ENCODE measurements around the gene GTPBP1. TPM values are rescaled to one million over a fixed set of nuclear protein-coding genes. Genes with fewer than 3 reads are reported as not detected.

GTPBP1 gene
- total RNA-seq, 1 experiment from 2014 or later: 108 TPM

GRCh38 chr22:38735126-38735464 lies 29.4 kb downstream of the GTPBP1 start:
- no peak for TF ChIP-seq CTCF (conservative IDR thresholded peaks at IDR 0.05)

More at GRCh38 chr22:38735126-38735464, 29.4 kb downstream of the GTPBP1 start:
- Histone ChIP-seq H2BK120ac (ENCODE audit: low read depth, low read length, poor library complexity, severe bottlenecking) (no peak overlapping the region), H2BK12ac (ENCODE audit: insufficient read length, low read depth, low read length) (no peak overlapping the region), H3K14ac (ENCODE audit: insufficient read depth, low read length) (no peak overlapping the region), H4K20me1 (ENCODE audit: control insufficient read depth, insufficient read depth, insufficient read length) (no peaks in the 10 kb centered on the region), H4K8ac (replicated peaks; ENCODE audit: insufficient read length, low read depth, low read length) (no peak overlapping the region), H3K27me3 (ENCODE audit: insufficient read depth, low read length) (no peaks in the 10 kb centered on the region), H3K23ac (ENCODE audit: insufficient read length, low read depth, low read length) (no peak overlapping the region), H3K56ac (ENCODE audit: insufficient read length, low read depth, low read length) (no peak overlapping the region), H3K4ac (ENCODE audit: low read depth, low read length) (no peak overlapping the region), H4K5ac (ENCODE audit: insufficient read length, low read depth, low read length) (no peak overlapping the region), H3K9me3 (ENCODE audit: control insufficient read depth, low read depth, low read length) (no peaks in the 10 kb centered on the region), H2BK15ac (ENCODE audit: low read depth, low read length) (no peak overlapping the region), H3K18ac (ENCODE audit: insufficient read length, low read depth, low read length) (no peak overlapping the region), H4K91ac (ENCODE audit: insufficient read length, low read depth, low read length) (no peak overlapping the region), H3K23me2 (ENCODE audit: insufficient read length, low read depth, low read length, poor library complexity, severe bottlenecking) (no peaks in the 10 kb centered on the region), H3K79me2 (ENCODE audit: insufficient read depth, low read length) (no peaks in the 10 kb centered on the region), H2AK5ac (ENCODE audit: insufficient read length, low read length) (no peak overlapping the region), H2BK20ac (ENCODE audit: low read depth, low read length, poor library complexity, severe bottlenecking) (no peak overlapping the region), H3K4me2 (ENCODE audit: insufficient read depth, insufficient read length, low read length) (no peak overlapping the region), H3K27ac (ENCODE audit: insufficient read length, low read depth, low read length) (no peak overlapping the region), H3T11ph (ENCODE audit: low read length) (no peak overlapping the region), H3K4me1 (ENCODE audit: insufficient read depth, low read length) (no peaks in the 10 kb centered on the region), H2AFZ (ENCODE audit: low read length) (no peak overlapping the region), H3K9ac (ENCODE audit: extremely low read depth, insufficient read length, low read length) (no peak overlapping the region), H2BK5ac (ENCODE audit: insufficient read length, low read length) (no peak overlapping the region), H3K79me1 (ENCODE audit: insufficient read depth, low read depth, low read length, poor library complexity, severe bottlenecking) (no peaks in the 10 kb centered on the region)
- Mint-ChIP-seq H3K27me3 (ENCODE audit: low read depth) (no peaks in the 10 kb centered on the region; the same call in 1 of the 2 replicates), H3K4me3 (no peak overlapping the region), H3K9me3 (no peaks in the 10 kb centered on the region), H3K36me3 (ENCODE audit: insufficient read depth in 1 of 3, low read depth in 3 of 3) (peaks cover 9 to 79% (median 37%) of the 10 kb centered on the region in 3 experiments; a peak in 6 of 7 replicates), H3K4me1 (0 out of 4 replicates have a peak, but pooled peaks cover 0 to 3% of the 10 kb centered on the region in 2 experiments), H3K27ac (peak overlapping the region in 1 of 3 experiments; percentile 79; a peak in 1 of 7 replicates)
- DNase-seq: no peak
- WGBS (ENCODE audit: extremely low coverage, insufficient read length, low lambda C conversion rate): no CpG with 5 or more reads among the region's 7 CpGs

Measured in H9 (cell line).